Left colon (tissue), 2 donors: ENCODE data around the gene ITGAX. TPM values are rescaled to one million over a fixed set of nuclear protein-coding genes. Genes with fewer than 3 reads are reported as not detected.

ENCODE experiments used
- ATAC-seq: fragments of 200-7000 bp; cut with Tn5 transposase; one replicate; pipeline ENCODE4 v1.9.1; 2020; ENCODE audit warnings: mild to moderate bottlenecking, moderate library complexity
- DNase-seq, 2 donors: peaks; one replicate each; pipeline ENCODE4 v3.0.0-alpha.2; 2020
- intact Hi-C, 2 donors: fragments of 100-400 bp; cut with DNase I in 1 of 2; cut with micrococcal nuclease in 1 of 2; formaldehyde crosslinking; loops; one replicate each; pipeline versions ENCODE4 v1.11.2 to v1.14.0; 2022; cut with DNase I, micrococcal nuclease
- total RNA-seq, 2 donors: library from RNA; stranded (reverse); fragmentation: NEBNext Ultra II Directional; extraction: Animal tissue kit (Norgen Biotek cat#: 25700); gene quantifications; one replicate each; pipeline ENCODE4 v1.2.1, GENCODE V29; 2021
- donor health status: DM: no; HTN: no; CAD: no.
- donor health status: DM: yes; HTN: yes; CAD: no.

Gene ITGAX
- total RNA-seq, 2 donors from 2014 or later = 1.6 to 3.8 TPM

GRCh38 chr16:31365131-31365865 is 10.3 kb downstream of the ITGAX start:
- no peak for ATAC-seq
- intact Hi-C loops = no loop called here
- no peak for DNase-seq

DNA sequence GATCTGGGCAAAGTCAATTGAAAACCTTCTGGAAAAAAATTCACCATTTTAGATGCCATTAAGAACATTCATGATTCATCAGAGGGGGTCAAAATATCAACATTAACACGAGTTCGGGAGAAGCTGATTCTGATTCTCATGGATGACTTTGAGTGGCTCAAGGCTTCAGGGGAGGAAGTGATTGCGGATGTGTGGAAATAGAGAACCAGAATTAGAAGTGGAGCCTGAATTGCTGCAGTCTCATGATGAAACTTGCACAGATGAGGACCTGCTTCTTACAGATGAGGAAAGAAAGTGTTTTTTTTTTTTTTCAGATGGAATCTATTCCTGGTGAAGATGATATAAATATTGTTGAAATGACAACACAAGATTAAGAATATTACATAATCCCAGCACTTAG is 12.9 kb downstream of the ITGAX start:
- ATAC-seq = no peak
- intact Hi-C loops = no loop called here

DNA sequence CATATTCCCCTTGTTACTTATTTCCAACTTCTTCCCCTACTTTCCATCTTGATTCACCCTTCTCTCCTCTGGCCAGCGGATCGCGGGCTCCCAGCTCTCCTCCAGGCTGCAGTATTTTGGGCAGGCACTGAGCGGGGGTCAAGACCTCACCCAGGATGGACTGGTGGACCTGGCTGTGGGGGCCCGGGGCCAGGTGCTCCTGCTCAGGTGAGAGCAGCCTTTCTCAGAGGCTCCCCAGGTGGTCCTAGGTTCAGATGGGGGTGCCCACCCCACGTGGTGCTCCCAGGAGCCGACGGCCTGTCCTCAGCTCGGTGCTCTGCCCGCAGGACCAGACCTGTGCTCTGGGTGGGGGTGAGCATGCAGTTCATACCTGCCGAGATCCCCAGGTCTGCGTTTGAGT is 16.0 kb downstream of the ITGAX start:
- no peak for DNase-seq
- ATAC-seq = no peak
- intact Hi-C loops = no loop called here

More for the DNA sequence above, 12.9 kb downstream of the ITGAX start:
- no peak for DNase-seq

DNA sequence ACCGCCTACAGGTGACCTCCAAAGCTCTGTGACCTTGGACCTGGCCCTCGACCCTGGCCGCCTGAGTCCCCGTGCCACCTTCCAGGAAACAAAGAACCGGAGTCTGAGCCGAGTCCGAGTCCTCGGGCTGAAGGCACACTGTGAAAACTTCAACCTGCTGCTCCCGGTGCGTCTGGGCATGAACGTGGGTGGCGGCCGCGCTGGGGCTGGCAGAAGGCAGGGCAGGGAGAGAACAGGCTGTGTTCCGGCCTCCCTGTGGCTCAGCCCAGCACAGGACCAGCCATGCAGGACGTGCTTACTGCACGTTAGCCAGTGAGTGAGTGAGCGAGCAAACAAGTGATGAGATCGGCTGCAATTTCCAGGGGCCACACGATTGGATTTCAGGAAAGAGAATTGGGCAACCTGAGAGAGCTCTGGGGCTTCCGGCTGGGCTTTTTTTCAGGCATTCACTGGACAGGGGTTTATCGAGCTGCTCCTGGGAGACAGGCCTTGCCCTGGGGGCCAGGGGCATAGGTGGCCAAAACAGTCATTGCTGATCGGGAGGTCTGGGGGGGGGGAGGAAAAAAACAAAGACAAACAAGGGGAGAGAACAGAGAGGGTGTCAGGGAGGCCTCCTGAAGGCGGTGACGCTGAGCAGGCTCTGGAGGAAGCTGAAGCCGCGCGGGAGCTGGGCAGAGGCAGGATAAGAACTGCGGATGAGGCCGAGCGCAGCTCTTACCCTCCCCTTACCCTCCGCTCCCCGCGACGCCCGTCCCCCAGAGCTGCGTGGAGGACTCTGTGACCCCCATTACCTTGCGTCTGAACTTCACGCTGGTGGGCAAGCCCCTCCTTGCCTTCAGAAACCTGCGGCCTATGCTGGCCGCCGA is 16.9 kb downstream of the ITGAX start:
- intact Hi-C loops = no loop called here
- ATAC-seq (no peak), DNase-seq (no peak)

GRCh38 chr16:31373235-31373634 is 18.3 kb downstream of the ITGAX start:
- ATAC-seq (no peak), DNase-seq (no peak)
- intact Hi-C loops = no loop called here

DNA sequence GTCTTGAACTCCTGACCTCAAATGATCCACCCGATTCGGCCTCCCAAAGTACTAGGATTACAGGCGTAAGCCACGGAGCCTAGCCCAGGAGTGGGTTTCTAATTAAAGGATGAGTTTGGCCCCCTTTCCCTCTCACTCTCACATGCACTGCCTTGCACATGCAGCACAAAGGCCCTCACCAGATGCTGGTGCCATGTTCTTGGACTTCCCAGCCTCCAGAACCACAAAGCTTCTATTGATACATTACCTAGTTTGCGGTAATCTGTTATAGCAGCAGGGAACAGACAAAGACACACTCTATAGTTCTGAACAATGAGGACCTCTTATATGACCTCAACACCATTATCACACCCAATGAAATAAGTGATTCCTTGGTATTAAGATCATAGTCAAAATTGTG is 20.3 kb downstream of the ITGAX start:
- no peak for DNase-seq
- no peak for ATAC-seq
- intact Hi-C loops = no loop called here

GRCh38 chr16:31376705-31377104 is 21.7 kb downstream of the ITGAX start:
- ATAC-seq (peak; percentile 58), DNase-seq (no peak)
- intact Hi-C loops = no loop called here

GRCh38 chr16:31377210-31377903 is 22.4 kb downstream of the ITGAX start:
- DNase-seq (no peak), ATAC-seq (no peak)
- intact Hi-C loops = no loop called here

GRCh38 chr16:31380201-31380600 is 25.2 kb downstream of the ITGAX start:
- ATAC-seq (no peak), DNase-seq (no peak)
- intact Hi-C loops = no loop called here

GRCh38 chr16:31382485-31383161 is 27.6 kb downstream of the ITGAX start:
- DNase-seq = peak; percentile 43 to 74
- intact Hi-C loops = no loop called here
- ATAC-seq = peak; percentile 91

DNA sequence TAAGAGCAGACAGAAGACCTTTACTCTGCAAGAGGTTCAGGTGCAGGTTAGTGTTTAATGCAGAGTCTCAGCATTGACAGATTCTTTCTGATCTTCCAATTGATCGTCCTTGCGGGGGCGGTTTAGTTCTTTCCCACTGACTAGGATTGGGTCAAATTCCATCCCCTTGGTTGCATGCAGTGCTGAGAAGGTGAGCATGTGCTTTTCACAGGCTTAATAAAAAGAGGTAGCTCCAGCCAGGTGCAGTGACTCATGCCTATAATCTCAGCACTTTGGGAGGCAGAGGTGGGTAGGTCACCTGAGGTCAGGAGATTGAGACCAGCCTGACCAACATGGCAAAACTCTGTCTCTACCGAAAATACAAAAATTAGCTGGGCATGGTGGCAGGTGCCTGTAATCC is 30.7 kb downstream of the ITGAX start:
- peak; percentile 47 for ATAC-seq
- no peak for DNase-seq

GRCh38 chr16:31386157-31386984 is 31.4 kb downstream of the ITGAX start:
- intact Hi-C loops = no loop called here
- ATAC-seq (no peak), DNase-seq (no peak)

More for the DNA sequence above, 30.7 kb downstream of the ITGAX start:
- intact Hi-C loops = no loop called here

- intact Hi-C loops = no loop called here
Measured at GRCh38 chr16:31388535-31388934, 33.6 kb downstream of the ITGAX start.

GRCh38 chr16:31390504-31391041 is 35.6 kb downstream of the ITGAX start:
- no peak for ATAC-seq
- DNase-seq = no peak
- intact Hi-C loops = no loop called here

More at GRCh38 chr16:31388535-31388934, 33.6 kb downstream of the ITGAX start:
- DNase-seq (no peak), ATAC-seq (no peak)

DNA sequence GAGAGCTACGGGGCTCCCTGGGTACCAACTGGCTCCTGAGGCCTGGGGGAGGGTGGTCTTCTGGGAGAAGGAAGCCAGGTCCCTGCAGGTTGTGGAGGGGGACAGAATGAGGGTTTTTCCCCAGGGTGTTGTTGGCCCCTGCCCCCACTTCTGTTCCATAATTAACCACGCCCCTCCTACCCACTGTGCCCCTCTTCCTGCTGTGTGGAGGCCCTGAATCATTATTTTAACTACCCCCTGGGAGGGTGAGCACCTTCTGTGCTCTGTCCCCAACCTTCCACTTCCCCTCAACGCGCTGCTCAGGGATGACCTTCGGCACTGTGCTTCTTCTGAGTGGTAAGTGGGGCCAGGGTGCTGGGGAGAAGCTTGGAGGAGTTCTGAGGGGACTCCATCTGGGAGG is 38.1 kb downstream of the ITGAX start, which contains the start of gene ITGAD:
Gene ITGAD (plus strand): TSS at position 280 of the 400 bp plus-strand sequence. CDS start 26 bp downstream, at position 306.
- DNase-seq (no peak), ATAC-seq (no peak)
- intact Hi-C loops = no loop called here

GRCh38 chr16:31395647-31396046 is 40.7 kb downstream of the ITGAX start:
- ATAC-seq (no peak), DNase-seq (peak; percentile 28 to 44)
- intact Hi-C loops = no loop called here

DNA sequence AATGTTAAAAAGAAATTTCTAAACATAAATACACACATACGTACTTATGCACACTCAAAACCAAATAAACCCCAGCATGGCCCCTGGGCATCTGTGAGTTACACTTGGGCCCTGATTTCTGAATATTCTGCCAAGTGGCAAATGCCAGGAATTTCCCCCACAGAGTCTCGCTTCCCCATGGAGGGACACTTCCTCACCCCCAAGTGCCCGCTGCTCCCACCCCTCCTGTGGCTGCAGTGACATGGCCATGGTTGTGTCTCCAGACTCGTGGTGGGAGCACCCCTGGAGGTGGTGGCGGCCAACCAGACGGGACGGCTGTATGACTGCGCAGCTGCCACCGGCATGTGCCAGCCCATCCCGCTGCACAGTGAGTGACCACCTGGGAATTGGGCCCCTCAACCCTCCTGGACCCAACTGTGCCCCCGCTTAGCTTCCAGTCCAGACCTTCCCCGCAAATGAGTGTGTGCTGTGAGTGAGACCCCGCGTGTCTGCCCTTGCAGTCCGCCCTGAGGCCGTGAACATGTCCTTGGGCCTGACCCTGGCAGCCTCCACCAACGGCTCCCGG is 42.2 kb downstream of the ITGAX start:
- intact Hi-C loops = no loop called here
- no peak for ATAC-seq
- no peak for DNase-seq
